A549 (cell line): ENCODE data around the gene RELN. TPM values are rescaled to one million over a fixed set of nuclear protein-coding genes. Genes with fewer than 3 reads are reported as not detected.

Experiments used
- ATAC-seq, 2 experiments: fragments of 200-7000 bp in 1 of 2; fragments of >200 bp in 1 of 2; cut with Nextera tagmentation in 1 of 2; cut with Tn5 transposase in 1 of 2; 3 replicates each; pipeline versions ENCODE4 v1.8.0 to v1.9.1; 2018 to 2020; ENCODE audit warnings: mild to moderate bottlenecking in 1 of 2, moderate library complexity in 1 of 2
- CTCF ChIA-PET: fragments of 300-600 bp; sonication (Branson Sonifier 250); formaldehyde crosslinking; extraction: SDS; loops from one replicate; lab custom pipeline; 2021; ENCODE audit warnings: antibody characterized with exemption, inconsistent platforms; lab: Yijun Ruan, JAX
- POLR2A ChIA-PET: fragments of 350-600 bp; formaldehyde crosslinking; extraction: SDS; loops from one replicate; lab custom pipeline; 2021; ENCODE audit warnings: antibody characterized with exemption, inconsistent platforms; lab: Yijun Ruan, JAX
- DNase-seq, 2 experiments: peaks; one replicate each; pipeline versions ENCODE4 v3.0.0 to v3.0.0-alpha.2; 2011 to 2016; ENCODE audit warnings: low read depth in 1 of 2, low spot score in 1 of 2
- FAIRE-seq: peaks from 2 replicates; lab custom pipeline; 2011; peaks lifted over from hg19 to GRCh38; lab: Jason Lieb, UNC
- H3K27ac ChIP-seq, 2 experiments: fragments of >200 bp; sonication (Bioruptor Twin); formaldehyde crosslinking; 3 replicates each; pipeline ENCODE4 v1.5.1; 2016 to 2017
- H3K4me1 ChIP-seq: fragments of >200 bp; sonication (Bioruptor Twin); formaldehyde crosslinking; 3 replicates; pipeline ENCODE4 v1.6.1; 2016
- H3K4me2 ChIP-seq: fragments of >200 bp; sonication (Bioruptor Twin); formaldehyde crosslinking; 3 replicates; pipeline ENCODE4 v1.6.1; 2016
- H3K4me3 ChIP-seq: fragments of >200 bp; sonication (Bioruptor Twin); formaldehyde crosslinking; 3 replicates; pipeline ENCODE4 v1.5.1; 2016
- H3K9me3 ChIP-seq: fragments of >200 bp; sonication (Bioruptor Twin); formaldehyde crosslinking; 3 replicates; pipeline ENCODE4 v1.6.1; 2016
- ATOH8 ChIP-seq: fragments of 250-450 bp; sonication (Bioruptor Pico); IDR thresholded peaks from 2 replicates; pipeline ENCODE4 v1.5.0; 2020; ENCODE audit warnings: low read depth, mild to moderate bottlenecking, moderate library complexity
- CHD2 ChIP-seq: fragments of 150-350 bp; IDR thresholded peaks from 2 replicates; pipeline ENCODE4 v1.6.1; 2014; ENCODE audit warnings: low read length; ENCODE audit not compliant: partially characterized antibody
- E2F6 ChIP-seq: IDR thresholded peaks from 2 replicates; pipeline ENCODE4 v1.6.1; 2012; ENCODE audit warnings: low read depth, borderline replicate concordance
- EP300 ChIP-seq, 2 experiments: fragments of >200 bp; sonication (Bioruptor Twin); formaldehyde crosslinking; IDR thresholded peaks; 2 replicates in 1 of 2; 3 replicates in 1 of 2; pipeline ENCODE4 v1.6.1; 2016 to 2017
- ESRRA ChIP-seq: fragments of 150-350 bp; IDR thresholded peaks from 2 replicates; pipeline ENCODE4 v1.6.1; 2014; ENCODE audit warnings: mild to moderate bottlenecking, low read length, borderline replicate concordance
- FOSB ChIP-seq: fragments of 250-450 bp; sonication (Bioruptor Pico); IDR thresholded peaks from 2 replicates; pipeline ENCODE4 v1.5.0; 2020; ENCODE audit warnings: mild to moderate bottlenecking, moderate library complexity
- FOXS1 ChIP-seq: fragments of 250-450 bp; sonication (Bioruptor Pico); IDR thresholded peaks from 2 replicates; pipeline ENCODE4 v1.5.0; 2020; ENCODE audit warnings: mild to moderate bottlenecking, moderate library complexity
- GATA3 ChIP-seq: IDR thresholded peaks from 2 replicates; pipeline ENCODE4 v1.6.1; 2012; ENCODE audit warnings: borderline replicate concordance
- HDAC2 ChIP-seq: fragments of 200-600 bp; sonication (generic); IDR thresholded peaks from 2 replicates; pipeline ENCODE4 v1.6.1; 2016
- HES2 ChIP-seq: fragments of >200 bp; sonication (Bioruptor Twin); formaldehyde crosslinking; IDR thresholded peaks from 2 replicates; pipeline ENCODE4 v1.6.1; 2016
- HEYL ChIP-seq: fragments of 250-450 bp; sonication (Bioruptor Pico); IDR thresholded peaks from 2 replicates; pipeline ENCODE4 v1.8.0; 2021; ENCODE audit warnings: mild to moderate bottlenecking, moderate library complexity
- HMGXB4 ChIP-seq: fragments of 250-450 bp; sonication (Bioruptor Pico); IDR thresholded peaks from 2 replicates; pipeline ENCODE4 v1.5.0; 2021; ENCODE audit warnings: mild to moderate bottlenecking, moderate library complexity, borderline replicate concordance
- JUN ChIP-seq, 2 experiments: fragments of >200 bp; sonication (Bioruptor Twin); formaldehyde crosslinking; IDR thresholded peaks; 2 replicates in 1 of 2; 3 replicates in 1 of 2; pipeline ENCODE4 v1.6.1; 2016 to 2017
- JUNB ChIP-seq: fragments of >200 bp; sonication (Bioruptor Twin); formaldehyde crosslinking; IDR thresholded peaks from 2 replicates; pipeline ENCODE4 v1.6.1; 2016
- MAFK ChIP-seq: fragments of 450-650 bp; IDR thresholded peaks from 2 replicates; pipeline ENCODE4 v1.6.1; 2014; ENCODE audit not compliant: partially characterized antibody
- MAX ChIP-seq: IDR thresholded peaks from 2 replicates; pipeline ENCODE4 v1.6.1; 2012
- NPAS2 ChIP-seq: fragments of 250-450 bp; sonication (Bioruptor Pico); IDR thresholded peaks from 2 replicates; pipeline ENCODE4 v1.8.0; 2022; ENCODE audit warnings: mild to moderate bottlenecking, moderate library complexity, borderline replicate concordance
- NR3C1 ChIP-seq: fragments of >200 bp; sonication (Bioruptor Twin); formaldehyde crosslinking; IDR thresholded peaks from 3 replicates; pipeline ENCODE4 v1.6.1; 2017
- PHF8 ChIP-seq: fragments of 200-600 bp; sonication (generic); IDR thresholded peaks from 2 replicates; pipeline ENCODE4 v1.6.1; 2016; ENCODE audit warnings: low read depth, mild to moderate bottlenecking, antibody characterized with exemption, moderate library complexity, borderline replicate concordance
- POLR2A ChIP-seq: IDR thresholded peaks from 2 replicates; pipeline ENCODE4 v1.6.1; 2012; ENCODE audit warnings: mild to moderate bottlenecking, low read length
- REST ChIP-seq: fragments of 200-600 bp; sonication (generic); IDR thresholded peaks from 2 replicates; pipeline ENCODE4 v1.6.1; 2016; ENCODE audit warnings: antibody characterized with exemption, mild to moderate bottlenecking, moderate library complexity
- SREBF2 ChIP-seq: fragments of 450-650 bp; IDR thresholded peaks from 2 replicates; pipeline ENCODE4 v1.6.1; 2014; ENCODE audit warnings: mild to moderate bottlenecking, moderate library complexity
- TP53 ChIP-seq: fragments of 250-450 bp; sonication (Bioruptor Pico); IDR thresholded peaks from 2 replicates; pipeline ENCODE4 v1.5.0; 2021; ENCODE audit warnings: mild to moderate bottlenecking, moderate library complexity
- ZC3H11A ChIP-seq: fragments of 450-650 bp; IDR thresholded peaks from 2 replicates; pipeline ENCODE4 v1.6.1; 2014; ENCODE audit warnings: antibody characterized with exemption, mild to moderate bottlenecking
- ZFP36 ChIP-seq: fragments of 450-650 bp; IDR thresholded peaks from 2 replicates; pipeline ENCODE4 v1.6.1; 2014; ENCODE audit warnings: borderline replicate concordance; ENCODE audit not compliant: partially characterized antibody
- ZNF302 ChIP-seq: fragments of 250-450 bp; sonication (Bioruptor Pico); IDR thresholded peaks from 2 replicates; pipeline ENCODE4 v1.9.0; 2021; ENCODE audit warnings: inconsistent platforms, mild to moderate bottlenecking, moderate library complexity
- WGBS: methylation state at CpG from one replicate; pipeline ENCODE4 v1.1.6; 2017; ENCODE audit errors: missing lambda C conversion rate; 5-methylcytosine and 5-hydroxymethylcytosine counted together
- polyA plus RNA-seq, 4 experiments: library from polyadenylated mRNA; depleted of rRNA in 3 of 4; stranded (reverse); fragments of >200 nt; fragmentation: RNase III in 1 of 4; extraction: RNeasy Plus Mini Kit Qiagen cat#74134 plus additional on column Dnase treatment in 1 of 4; gene quantifications; 2 replicates in 3 of 4; 3 replicates in 1 of 4; pipeline ENCODE4 v1.2.3, GENCODE V29; 2011 to 2017

Gene RELN
- polyA plus RNA-seq, 2 of the 4 experiments (the other 2 are of a cell fraction) = not detected

GRCh38 chr7:103702454-103702853, 287.0 kb downstream of the RELN start:
- POLR2A ChIA-PET = no interaction called here
- Histone ChIP-seq H3K9me3 (no peaks in the 10 kb centered on the region), H3K4me3 (no peak overlapping the region)
- FAIRE-seq (peak; percentile 39), ATAC-seq (no peak)
- CTCF ChIA-PET = no interaction called here
- TF ChIP-seq ZC3H11A = no peak
- no peak for TF ChIP-seq MAFK
- TF ChIP-seq, all 56 proteins: peak for 0
- Histone ChIP-seq H3K4me1 (no peaks in the 10 kb centered on the region), H3K27ac (no peak overlapping the region), H3K4me2 (no peak overlapping the region)
- DNase-seq = no peak
- WGBS = 15% methylated on average over 3 of the region's 3 CpGs

- Histone ChIP-seq H3K4me2 (no peak overlapping the region), H3K4me3 (no peak overlapping the region), H3K9me3 (no peaks in the 10 kb centered on the region), H3K27ac (no peak overlapping the region), H3K4me1 (no peaks in the 10 kb centered on the region)
- FAIRE-seq (no peak), DNase-seq (no peak), ATAC-seq (no peak)
- 19% methylated on average over 1 of the region's 1 CpG for WGBS
- no peak for TF ChIP-seq E2F6
- TF ChIP-seq REST = no peak
- TF ChIP-seq FOSB (CRISPR knock-in tag) = no peak
- no peak for TF ChIP-seq ZNF302
- TF ChIP-seq TP53 (CRISPR knock-in tag) = no peak
- no peak for TF ChIP-seq ATOH8 (CRISPR knock-in tag)
- no peak for TF ChIP-seq FOXS1 (CRISPR knock-in tag)
- no peak for TF ChIP-seq MAFK
- no peak for TF ChIP-seq GATA3
- TF ChIP-seq ZFP36 = no peak
- TF ChIP-seq CHD2 = no peak
- no peak for TF ChIP-seq JUN (IDR thresholded peaks at IDR 0.05)
- no peak for TF ChIP-seq POLR2A
- no peak for TF ChIP-seq EP300 (IDR thresholded peaks at IDR 0.05)
- no peak for TF ChIP-seq ZC3H11A
- ChIA-PET POLR2A (no interaction called here), CTCF (no interaction called here)
These were observed 290.4 kb downstream of the RELN start for GRCh38 chr7:103699032-103699431.

- Histone ChIP-seq H3K27ac (no peak overlapping the region), H3K4me3 (no peak overlapping the region), H3K9me3 (no peaks in the 10 kb centered on the region), H3K4me2 (no peak overlapping the region), H3K4me1 (no peaks in the 10 kb centered on the region)
- TF ChIP-seq MAFK = peak; percentile 85
- TF ChIP-seq JUNB = no peak
- DNase-seq (no peak), ATAC-seq (no peak), FAIRE-seq (no peak)
- CTCF ChIA-PET = no interaction called here
- POLR2A ChIA-PET = no interaction called here
These were observed 291.4 kb downstream of the RELN start for GRCh38 chr7:103698064-103698463.

- no peak overlapping the region for H3K4me2 ChIP-seq
- 19% methylated on average over 4 of the region's 4 CpGs for WGBS
- DNase-seq = no peak
- no peak for ATAC-seq
- ChIA-PET CTCF (no interaction called here), POLR2A (no interaction called here)
- H3K4me1 ChIP-seq = no peaks in the 10 kb centered on the region
- H3K9me3 ChIP-seq = no peaks in the 10 kb centered on the region
- no peak overlapping the region for H3K27ac ChIP-seq
- FAIRE-seq = no peak
- H3K4me3 ChIP-seq = no peak overlapping the region
- TF ChIP-seq NPAS2 (CRISPR knock-in tag) (no peak), ESRRA (no peak), HES2 (no peak), NR3C1 (no peak), SREBF2 (no peak), HDAC2 (no peak), E2F6 (no peak), MAX (no peak), HMGXB4 (CRISPR knock-in tag) (no peak), HEYL (CRISPR knock-in tag) (no peak), PHF8 (no peak)
These were observed 293.9 kb downstream of the RELN start for GRCh38 chr7:103695521-103695920.
